ENCODE results near the gene PRDX3.

PRDX3 gene
- 6.5 to 22.7 reads per million in 2 donors for total RNA-seq

DNA sequence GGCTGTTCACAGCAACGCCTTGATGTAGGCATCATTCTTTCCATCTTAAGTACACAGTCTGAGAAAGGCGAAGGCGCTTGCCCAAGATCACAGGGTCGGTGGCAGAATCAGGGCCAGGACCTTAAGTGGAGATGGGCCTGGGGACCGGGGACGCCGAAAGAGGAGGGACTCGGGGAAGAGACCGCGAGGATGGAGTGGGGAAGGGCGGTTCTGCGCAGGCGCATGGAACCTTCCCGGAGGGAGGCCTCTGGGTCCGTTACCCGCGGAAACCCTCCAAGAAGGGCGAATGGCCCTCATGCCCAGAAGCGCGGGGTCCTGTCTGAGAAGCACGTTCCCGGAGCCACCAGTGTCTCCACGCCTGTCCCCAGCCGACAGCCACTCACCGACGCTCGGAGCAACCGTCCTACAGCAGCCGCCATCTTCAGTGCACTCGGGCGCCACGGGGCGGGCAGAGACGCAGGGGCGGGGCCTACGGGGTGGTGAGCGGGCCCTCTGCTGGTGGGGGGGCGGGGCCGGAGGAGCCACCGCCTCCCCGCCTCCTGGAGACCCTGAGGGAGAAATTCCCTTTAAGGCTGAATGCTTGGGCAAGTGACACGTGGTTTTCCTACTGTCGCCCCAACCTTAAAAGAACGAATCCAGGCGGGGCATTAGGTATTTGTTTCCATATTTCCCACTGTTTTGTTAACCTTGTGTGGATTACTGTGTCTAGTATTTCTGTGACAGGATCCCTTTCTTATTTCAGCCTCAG, at the start of gene PRDX3:
PRDX3 (minus strand) TSS at position 441 of the 748 bp plus-strand sequence; CDS start at position 419, 22 bp downstream.
- DNase-seq, result peak; percentile 82 to 92 (median 91)

DNA sequence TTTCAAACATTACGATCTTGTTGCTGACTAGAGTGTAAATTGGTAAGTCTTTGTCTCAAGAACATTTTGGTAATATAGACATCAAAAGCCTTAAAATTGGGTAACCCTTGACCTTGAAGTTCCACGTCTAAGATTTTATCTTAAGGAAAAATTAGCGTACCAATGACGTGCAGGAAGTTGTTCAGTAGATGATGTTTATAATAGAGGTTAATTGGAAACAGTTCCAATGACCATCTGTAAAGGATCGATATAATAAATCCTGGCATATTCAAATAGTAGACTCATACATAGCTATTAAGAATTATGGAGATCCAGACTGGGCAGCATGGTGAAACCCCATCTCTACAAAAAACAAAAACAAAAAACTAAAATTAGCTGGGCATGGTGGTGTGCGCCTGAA, 49.2 kb upstream of the PRDX3 start:
- DNase-seq, result no peak

DNA sequence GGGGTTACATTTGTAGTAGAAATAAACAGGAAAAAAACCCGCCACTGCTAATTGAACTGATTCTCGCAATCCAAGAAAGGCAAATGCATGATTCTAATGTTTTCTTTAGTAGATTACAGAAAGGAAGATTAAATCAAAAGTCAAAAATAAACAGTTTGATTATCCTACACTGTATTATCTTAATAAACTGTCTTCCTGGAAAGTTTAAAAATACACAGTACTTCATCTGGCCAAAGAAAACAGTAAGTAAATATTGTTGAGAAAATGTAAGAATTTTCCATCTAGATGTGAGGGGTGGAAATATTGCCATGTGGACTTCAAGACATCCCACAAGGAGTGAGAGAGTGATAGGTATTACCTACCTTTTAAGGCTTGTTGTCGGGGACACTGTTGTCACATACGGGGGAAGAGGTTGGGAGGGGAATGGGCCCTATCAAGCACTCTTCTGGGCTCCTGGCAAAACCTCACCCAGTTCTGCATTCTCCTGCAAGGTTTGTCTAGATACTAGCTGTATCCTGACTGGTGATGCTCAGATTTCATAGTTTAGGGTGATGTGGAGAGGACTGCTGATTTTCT, 46.6 kb upstream of the PRDX3 start:
- DNase-seq, result no peak

DNA sequence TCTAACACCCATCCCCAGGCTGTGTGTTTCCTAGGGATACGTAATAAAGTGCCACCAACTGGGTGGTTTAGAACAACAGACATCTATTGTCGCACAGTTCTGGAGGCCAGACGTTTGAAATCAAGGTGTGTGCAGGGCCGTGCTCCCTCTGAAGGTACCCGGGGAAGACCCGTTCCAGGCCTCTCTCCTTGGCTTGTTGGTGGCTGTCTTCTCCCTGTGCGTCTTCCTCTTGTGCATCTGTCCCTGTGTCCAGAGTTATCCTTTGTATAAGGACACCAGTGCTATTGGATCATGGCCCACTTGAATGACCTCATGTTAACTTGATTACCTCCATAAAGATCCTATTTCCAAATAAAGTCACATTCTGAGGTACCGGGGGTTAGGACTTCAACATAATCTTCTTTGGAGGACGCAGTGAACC, 44.4 kb upstream of the PRDX3 start:
- no peak for DNase-seq

DNA sequence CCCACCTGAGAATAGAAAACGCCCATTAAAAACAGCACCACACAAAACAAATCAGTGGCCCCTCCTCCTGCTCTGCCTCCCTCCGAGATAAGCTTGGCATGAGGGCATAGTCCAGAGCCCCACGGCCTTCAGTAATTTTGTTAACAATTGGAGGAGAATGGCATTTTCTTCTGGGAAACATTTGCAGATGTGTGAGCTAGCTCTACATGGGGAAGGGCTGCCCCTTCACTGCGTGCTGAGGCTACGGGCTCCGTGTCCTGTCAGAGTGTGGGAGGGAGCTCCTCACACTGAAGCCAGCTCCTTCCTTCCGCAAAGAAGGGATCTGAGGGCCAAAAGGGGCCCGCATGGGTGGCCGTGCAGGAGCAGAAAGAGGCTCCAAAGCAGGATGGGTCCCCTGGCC, 43.9 kb upstream of the PRDX3 start:
- DNase-seq, result no peak

DNA sequence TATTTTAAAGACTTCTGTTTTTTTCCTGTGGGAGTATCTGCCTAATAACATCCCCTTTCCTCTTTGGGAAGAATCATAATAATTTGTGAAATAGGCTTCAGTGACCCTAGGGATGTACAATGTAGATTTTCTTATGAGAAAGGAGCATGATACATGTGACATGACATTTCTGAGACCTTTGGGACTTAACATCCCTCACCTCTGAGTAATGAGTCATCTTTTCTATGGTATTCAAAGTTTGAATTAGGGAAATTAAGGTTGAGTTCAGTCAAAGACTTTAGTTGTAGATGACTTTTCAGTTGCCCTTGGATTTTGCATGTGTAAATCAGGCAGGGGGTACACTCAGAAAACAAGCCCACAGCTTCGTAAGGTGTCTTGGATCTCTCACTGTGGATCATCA, 43.1 kb upstream of the PRDX3 start:
- DNase-seq, result no peak

DNA sequence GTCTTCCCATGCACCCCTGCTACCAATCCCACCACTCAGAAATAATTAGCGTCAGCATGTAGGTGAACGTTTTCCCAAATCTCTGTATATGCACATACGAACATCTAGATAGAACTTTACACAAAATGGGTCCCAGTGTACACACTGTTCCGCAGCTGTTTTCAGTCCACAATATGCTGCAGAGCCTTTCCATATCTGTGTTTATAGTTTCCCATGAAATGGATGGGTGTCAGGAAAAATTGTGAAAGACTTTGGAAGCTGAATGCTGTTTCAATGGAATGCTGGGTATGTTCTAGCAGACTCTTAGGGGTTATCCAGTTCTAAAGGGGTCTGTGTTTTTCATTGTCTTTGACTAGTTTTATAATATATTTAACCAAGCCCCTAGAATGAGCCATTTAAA, 42.6 kb upstream of the PRDX3 start:
- DNase-seq, result no peak

DNA sequence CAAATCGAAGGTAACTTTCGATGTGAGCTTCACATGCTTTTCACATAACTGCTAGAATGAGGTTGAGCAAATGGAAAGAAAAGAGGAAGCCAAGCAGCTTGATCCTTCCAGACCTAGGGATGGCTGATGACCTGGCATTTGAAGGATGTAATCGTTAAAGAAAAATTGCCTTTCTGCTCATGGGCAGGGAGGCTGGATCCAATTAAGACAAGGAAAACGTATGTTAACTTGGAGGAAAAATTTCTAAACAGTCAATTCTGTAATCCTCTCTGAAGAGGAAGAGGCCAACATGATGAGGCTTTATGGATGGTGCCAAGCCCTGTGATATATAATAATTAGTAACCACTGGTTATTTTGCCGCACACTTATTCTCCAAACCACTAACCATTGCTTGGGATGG, 41.3 kb upstream of the PRDX3 start:
- no peak for DNase-seq

DNA sequence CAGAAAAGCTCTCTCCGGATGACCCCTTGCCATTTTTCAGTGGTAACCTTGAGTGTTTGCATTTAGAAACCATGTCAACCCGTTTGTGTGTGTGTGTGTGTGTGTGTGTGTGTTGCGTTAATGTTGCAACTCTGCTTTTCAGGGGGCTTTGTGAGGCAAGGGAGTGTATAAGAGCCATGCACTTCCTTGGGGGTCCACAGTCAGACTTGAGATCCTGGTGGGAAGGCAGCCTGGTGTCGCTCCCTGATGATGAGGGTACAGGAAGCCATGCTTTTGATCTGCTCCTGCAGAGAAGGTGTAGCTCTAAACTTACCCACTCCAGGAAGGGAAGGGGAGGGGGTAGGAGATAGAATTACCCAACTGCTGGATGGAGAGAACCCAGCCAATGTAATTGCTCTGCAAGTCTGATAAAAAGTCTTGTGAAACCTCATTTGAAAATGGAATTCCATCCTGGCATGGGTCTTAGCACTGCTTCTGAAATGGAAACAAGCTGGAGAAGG, 39.4 kb upstream of the PRDX3 start:
- no peak for DNase-seq

DNA sequence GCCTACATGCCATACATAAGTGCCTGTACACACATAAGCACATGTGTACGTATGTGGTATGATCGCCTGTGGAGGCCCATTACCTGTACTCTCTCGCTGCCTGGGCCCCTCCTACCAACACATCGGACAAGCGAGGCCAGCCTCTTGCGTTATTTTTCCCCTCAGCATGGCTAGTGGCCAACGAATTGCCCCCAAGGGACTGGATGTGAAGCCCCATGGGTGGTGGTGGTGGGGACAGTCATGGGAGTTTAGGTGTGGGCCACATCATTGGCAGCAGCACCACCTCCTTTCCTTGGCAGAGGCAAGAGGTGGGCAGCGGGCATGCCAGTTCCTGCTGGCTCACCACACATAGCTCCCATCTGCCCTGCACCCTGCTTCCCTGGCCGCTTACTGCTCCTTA, 38.8 kb upstream of the PRDX3 start:
- no peak for DNase-seq

DNA sequence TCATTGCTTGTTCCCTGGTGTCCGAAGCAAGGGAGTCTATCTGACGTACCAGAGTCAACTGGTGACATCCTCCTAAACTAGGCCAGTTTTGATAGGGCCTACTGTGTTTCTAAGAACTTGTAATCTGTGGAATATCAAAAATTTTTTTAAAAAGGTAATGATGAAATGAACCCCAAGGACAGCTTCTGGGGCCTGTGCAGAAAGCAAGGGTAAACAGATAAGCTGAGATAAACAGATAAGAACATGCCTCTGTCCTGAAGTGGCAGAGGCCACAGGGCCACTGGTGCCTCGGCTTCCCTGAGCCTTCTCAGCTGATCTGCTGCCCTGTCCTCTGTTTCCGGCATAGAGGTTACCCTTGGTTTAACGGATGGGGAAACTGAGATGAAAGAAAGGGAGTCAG, 37.5 kb upstream of the PRDX3 start:
- peak in 1 of 5 experiments; percentile 45 for DNase-seq

DNA sequence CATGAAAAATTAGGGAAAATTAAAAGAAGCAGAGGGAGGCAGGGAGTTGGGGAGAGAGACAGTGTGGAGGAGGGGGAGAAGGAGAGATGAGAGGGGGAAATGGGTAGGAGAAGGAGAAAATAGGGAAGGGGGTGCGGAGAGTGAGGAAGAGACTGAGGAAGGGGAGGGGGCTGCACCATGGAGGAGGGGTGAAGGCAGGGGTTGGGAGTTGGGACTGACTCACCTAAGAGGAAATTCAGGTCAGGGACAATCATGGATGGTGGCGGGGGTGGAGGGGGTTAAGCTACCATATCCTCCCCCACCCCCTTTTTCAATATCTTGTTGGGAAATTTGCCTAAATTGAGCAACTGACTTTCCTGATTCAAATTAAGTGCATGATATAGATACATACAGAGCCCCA, 36.8 kb upstream of the PRDX3 start:
- no peak for DNase-seq

DNA sequence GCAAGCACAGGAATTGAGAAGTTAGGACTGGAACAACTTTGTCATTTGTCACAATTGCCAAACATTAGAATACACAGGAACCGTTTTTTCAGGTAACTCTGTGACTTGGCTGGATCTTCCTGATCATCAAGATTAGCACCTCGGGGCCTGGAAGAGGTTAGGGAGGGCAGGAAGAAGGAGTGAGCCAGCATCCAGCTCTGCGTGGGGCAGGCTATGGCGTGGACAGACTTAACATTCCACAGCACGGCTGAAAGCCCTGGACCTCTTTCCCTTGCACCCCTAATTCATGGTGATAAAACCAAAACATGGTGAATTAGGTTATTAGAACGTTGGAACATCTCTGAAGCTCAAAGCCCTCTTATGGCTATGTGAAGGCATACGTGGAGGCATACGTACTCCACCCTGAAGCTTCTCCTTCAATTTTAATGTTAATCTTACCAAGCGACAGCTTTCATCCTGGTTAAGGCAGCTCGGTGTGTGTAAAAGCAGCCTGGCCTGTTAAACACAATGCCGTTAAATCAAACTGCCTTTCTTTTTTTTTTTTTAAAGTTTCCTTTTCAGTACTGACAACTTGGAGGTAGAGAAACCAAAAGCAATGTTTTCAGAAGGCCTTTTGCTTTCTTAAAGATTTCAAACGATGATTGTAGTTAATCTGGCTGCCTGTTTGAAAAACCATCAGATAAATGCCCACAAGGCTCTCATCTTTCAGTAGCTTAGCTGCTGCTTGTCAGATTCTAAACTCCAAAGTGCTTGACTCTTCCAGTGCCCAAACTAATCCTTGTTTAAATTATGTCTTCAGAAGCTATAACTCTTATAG, 33.2 kb upstream of the PRDX3 start:
- peak in 2 of 5 experiments; percentile 14 to 90 for DNase-seq

DNA sequence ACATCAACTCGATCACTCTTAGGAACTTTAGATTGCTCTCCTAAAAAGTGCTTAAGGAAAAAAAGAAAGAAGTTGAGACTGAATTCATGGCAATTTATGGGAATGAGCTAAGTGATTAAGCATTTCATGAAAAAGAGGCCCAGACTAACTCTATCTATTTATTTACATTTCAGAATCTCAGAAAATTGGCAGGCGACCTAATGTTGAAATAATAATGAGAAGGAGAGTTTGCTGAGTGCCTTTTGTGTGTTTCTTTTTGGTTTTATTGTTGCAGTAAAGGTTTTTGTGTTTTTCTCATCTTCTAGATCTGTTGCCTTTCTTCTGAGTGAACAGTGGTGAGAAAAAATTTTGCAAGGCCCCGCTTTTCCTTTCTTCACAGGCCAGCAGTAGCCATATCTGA, 32.6 kb upstream of the PRDX3 start:
- DNase-seq, result peak in 1 of 5 experiments; percentile 24

DNA sequence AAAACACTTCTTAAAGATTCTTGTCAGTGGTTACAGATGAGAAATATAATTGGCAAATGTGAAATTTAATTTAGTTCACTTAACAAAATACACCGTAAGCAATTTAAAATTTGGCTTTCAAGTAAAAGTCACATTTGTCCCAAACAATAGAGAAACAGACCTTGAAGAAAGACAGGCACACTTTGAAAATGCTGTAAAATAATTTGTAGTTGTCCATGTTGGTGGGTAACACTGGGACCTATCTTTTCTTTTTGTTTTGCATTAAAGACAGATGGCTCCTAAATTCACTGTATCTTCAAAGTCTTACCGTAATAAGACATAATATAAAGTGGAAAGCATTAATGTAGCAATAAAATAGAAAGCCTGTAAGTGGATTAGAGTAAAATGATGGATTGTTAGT, 32.0 kb upstream of the PRDX3 start:
- no peak for DNase-seq

DNA sequence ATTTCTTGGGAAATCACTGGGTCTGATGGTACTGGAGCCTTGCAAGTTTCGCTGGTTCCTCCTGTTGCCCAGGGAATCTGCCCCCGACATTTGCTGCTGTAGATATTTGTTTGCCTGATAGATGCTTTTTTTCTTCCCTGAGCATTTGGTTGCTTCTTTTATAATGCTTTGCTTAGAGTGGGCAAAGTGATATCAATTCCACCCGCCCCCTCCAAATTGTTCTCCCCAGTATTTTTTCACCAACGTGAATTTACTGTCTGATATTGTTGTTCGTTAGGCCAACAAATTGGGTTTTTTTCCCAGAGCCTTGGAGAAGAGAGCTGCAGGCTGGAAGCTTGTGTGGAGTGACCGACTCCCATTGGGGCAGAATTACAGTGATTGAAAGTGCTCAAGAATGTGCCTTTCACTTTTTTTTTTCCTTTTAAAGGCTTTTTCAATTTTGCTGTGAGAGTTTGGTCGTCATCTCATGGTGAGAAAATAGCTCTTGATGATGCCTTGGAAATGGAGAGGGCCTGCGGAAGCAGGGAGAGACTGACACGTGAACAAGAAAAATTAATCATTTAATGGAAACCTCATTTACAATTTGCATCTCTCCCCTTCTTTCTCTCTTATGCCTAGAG, 31.2 kb upstream of the PRDX3 start:
- DNase-seq, result no peak

DNA sequence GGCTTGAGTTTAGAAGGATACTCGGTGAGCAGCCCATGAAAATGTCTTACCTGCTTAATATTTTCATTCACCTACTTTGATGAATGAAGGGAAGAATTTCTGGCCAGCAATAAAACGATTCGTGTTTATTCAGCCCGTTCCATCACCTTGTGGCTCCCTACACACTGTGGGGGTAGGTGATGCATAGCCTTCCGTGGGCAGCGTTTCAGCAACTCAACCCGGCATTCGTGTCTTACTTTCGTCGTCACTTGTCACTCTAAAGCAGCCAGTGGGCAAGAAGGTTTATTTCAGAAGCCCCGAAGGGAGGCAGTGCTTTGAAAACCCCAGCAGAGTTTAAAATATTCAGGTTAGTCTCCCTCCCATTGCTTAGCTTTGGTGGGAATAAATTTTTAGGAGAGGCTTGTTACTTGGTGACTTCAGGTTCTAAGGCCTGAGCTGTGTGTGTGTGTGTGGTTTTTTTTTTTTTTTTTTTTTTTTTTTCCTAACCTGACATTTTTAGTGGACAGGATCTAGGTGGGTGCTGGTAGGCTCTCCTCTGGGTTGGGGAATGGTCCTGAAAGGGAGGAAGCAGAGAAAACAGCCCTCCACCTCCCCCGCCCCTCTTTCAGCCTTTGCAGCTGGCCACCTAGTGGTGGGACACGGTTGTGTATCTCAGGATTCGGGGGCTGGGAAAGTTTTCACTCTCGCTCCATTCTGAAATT, 30.6 kb upstream of the PRDX3 start:
- DNase-seq, result peak; percentile 12 to 77 (median 42)

DNA sequence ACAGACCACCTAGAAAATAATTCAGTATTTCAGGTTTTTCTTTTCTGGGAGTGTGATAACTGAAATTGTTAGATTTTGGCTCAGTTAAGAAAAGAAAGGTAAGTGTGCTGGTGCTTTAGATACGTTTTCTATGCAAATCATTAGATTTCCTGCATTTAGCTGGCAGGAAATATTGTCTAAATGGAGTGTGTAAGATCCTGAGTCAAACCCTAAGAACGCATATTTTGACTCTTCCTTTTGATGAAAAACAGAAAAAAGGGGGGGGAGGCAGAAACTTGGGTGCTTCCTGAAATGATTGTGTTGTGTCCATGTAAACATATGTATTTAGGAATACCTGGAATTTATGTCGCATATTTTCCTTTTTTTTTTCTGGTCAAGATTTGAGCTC, 29.9 kb upstream of the PRDX3 start:
- DNase-seq, result no peak

DNA sequence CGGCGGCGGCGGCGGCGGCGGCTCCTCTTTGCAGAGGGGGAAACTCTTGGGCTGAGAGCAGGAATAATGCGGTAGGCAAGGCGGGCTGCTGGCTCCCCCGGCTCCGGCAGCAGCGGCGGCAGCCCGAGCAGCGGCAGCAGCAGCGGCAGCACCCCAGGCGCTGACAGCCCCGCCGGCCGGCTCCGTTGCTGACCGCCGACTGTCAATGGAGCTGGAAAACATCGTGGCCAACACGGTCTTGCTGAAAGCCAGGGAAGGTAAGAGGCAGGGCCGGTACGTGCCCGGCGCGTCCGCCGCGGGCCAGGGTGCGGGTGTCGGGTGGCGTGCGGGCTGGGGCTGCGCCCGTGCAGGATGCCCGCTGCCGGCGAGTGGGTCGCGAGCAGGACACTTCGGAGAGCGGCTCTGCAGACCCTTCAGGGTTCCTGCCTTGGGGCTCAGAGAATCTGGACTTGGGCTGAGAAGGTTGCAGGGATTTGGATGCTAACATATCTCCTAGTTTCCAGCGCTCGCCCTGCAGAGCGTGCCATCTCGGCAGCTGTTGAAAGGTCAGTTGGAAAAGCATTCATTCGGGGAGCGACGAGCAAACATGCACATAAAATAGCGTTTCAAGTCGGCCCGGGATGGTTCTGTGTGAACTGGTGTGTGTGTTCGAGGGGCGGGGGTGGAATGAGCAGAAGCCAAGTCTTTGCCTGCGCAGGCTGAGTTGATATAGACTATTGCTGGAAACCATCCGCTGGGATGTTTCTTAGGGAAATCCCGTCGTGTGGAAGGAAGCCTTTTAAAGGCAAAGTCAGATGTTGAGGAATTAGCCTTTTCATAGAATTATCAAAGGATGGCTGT, 29.3 kb upstream of the PRDX3 start:
- peak in 1 of 5 experiments; percentile 69 for DNase-seq

DNA sequence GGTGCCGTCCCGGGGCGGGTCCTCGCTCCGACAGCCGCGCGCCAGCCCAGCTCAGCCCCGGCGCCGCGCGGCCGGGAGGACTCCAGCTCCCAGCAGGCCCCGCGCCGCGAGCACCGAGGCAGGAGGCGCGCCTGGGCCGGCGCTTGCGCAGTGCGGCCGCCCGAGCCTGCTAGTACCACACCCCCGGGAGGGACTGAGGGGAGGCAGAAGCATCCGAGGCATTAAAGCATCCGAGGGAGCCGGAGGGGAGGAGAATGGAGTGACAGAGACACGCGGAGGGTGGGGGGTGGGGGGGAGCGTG, 28.7 kb upstream of the PRDX3 start, which contains the start of gene GRK5:
GRK5 (plus strand) TSS at position 206 of the 301 bp plus-strand sequence. CDS start 347 bp downstream, outside the sequence.
- DNase-seq, result peak; percentile 87 to 99 (median 95)

DNA sequence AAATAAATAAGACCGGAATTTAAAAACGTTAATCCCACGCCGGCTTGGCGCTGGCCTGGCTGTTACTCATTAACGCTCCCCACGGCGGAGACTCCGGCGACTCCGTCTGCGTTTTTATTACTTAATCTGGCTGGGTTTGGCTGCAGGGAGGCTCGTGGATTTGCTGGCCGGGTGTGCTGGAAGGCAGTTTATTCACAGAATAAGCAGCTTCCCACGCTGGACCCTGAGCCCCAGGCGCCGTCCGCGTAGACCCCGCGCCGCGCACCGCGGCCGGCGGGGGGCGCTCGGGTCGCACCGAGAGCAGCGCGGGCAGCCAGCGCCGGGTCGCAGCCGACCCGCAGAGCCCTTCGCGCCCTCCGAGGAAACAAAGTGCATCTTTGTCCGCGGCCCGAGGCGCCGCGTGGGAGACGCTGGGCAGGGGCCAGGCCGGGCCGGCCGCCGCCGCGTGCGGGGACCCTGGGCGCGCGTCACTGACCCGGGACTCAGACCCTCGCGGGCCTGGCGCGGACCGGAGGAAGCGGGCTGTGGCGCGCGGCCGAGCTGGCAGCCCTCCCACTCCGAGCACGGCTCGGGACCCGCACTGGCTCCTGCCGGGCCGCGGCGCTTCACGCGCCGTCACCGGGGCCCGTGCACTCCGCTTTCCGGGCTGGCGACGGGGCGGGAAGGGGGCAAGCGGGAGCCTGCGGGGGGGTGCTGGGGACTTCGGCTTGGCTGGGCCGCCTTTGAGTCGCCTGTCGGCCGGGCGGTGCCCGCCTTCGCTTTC, 28.2 kb upstream of the PRDX3 start:
- DNase-seq, result peak; percentile 41 to 79 (median 64)
